ENCODE data around the gene GPC5.
"Not testable (repeated sequence)": the region's sequence is repeated elsewhere in the genome, so short reads cannot be mapped to it uniquely, and the experiment has no call there.

GPC5 gene

DNA sequence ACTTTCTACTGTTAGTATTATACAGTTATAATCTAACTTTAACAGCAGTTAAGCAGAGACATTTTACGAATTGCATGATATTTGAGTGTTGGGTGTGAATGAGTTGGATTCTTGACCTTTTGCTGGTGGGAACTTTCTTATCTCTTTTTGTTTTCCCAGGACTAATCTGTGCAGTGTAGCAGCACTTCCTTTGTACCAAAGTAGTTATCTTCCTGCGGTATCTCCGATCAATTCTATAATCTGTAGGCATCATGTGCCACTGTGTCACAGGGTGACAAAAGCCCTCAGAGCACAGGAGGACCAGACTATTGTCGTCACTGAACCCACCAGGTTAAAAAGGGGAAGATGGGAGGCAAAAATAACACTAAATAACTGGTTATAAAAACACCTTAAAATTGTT, 823.5 kb downstream of the GPC5 start:
- DNase-seq = no peak

DNA sequence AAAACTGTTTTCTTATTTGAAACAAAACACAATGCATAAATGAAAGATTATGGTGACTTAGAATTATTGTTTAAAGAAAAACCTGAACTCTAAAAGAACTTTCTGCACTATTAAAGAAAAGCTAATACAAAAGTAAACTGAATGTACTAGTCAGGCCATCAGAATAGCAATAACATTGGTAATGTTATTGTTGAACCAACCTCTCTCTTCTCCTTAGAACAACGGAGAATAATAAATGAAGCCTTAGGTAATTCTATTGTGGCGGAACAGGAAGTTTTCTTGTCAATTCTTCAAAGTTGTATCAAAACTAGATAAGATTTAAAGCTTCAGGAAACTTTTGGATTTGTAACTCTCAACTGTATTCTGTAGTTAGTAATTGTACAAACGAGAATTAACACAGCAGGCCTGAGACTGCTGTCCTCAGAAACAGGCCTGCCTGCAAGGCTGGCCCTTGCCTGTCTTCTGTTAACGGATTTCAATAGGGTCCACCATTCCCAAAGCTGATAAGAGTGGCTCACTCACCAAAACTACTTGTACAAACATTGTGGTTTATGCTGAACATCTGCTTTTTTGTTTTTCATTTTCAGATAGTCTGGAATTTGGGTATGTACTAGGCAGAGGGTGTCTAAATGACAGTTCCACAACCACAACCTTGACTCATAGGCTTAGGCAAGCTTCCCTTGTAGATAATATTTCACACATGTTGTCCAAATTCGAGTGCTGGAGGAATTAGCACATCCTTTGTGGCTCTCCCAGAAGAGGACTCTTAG, 825.8 kb downstream of the GPC5 start:
- no peak for DNase-seq

DNA sequence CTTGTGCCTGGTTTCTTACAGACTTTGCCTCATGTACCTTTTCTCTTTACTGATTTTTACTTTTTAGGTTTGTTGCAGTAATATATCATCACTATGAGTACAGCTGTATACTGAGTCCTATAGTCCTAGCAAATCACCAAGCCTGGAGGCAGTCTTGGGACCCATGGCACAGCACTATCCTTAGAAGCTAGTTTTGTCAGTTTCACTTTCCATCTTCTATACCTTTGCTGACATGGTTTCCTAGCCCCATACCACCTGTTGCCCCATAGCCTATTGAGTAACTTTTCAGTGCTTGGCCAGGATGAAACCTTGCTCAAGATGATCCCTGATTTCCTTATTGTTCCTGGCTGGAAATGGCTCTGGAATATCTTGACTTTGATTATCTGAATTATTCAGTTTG, 826.4 kb downstream of the GPC5 start:
- DNase-seq = no peak

DNA sequence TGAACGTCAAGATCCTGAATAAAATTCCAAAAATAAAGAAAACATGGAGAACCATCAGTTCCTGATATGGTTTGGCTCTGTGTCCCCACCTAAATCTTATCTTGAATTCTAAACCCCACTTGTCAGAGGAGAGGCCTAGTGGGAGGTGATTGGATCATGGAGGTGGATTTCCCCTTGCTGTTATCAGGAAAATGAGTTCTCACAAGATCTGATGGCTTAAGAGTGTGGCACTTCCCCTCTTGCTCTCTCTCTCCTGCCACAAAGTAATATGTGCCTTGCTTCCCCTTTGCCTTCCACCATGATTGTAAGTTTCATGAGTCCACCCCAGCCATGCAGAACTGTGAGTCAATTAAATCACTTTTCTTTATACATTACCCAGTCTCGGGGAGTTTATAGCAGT, 827.4 kb downstream of the GPC5 start:
- DNase-seq = no peak

DNA sequence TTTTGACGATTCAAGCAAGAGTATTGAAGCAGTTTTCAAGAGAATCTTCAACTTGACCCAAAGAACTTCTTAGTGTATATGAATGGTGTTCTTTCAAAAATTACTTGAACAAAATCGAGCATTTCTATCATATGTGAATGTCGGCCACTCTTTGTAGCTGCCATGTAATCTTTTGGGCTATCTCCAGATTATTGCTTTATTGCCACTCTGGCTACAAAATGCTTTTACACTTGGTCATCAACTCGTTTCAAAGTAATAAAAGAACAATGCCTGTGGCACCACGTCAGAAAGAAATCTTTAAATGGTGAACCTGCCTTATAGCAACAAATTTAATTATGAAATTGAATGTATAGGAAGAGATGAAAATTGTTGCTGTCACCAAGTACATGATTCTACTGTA, 834.5 kb downstream of the GPC5 start:
- no peak for DNase-seq

DNA sequence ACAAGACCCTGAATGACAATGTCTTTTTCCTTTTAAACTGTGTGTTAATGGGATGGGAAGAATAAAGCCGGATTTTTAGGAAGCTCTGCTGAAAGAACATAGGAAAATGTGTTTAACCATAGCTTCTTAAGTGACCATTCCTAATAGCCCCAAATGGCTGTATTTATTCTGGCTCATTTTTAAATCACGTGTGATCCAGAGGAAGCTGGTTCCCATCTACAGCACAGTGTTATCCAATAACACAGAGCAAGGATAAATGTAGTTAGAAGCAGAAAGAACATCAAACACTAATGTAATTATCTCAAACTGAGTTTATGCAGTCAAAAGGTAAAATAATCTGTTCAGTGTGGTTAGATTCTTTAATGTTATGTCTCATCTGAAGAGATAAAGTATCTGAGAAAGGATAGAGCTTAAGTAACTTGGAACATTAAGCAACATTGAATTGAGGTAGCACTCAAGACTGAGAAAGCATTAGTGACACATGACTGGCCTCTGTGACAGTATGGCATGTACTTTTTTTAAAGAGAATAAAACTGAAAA, 853.3 kb downstream of the GPC5 start:
- no peak for DNase-seq

DNA sequence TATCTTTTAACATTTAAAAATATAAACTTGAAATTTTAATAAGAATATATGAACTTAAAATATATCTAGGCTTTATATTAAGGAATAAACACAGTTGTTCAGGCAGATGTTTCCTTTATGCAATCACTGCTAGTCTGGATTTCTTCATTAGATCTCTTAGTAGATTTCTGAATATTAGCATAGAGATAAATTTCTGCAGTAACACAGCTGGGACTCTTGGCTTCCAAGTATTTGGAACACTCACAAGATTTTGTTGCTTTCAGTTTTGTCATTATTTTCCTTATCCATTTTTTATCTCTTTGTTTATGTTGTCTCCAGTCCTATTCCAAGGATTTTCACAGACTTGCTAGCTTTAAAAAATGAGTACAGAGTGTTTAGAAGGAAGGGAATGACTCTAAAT, 857.1 kb downstream of the GPC5 start:
- no peak for DNase-seq

DNA sequence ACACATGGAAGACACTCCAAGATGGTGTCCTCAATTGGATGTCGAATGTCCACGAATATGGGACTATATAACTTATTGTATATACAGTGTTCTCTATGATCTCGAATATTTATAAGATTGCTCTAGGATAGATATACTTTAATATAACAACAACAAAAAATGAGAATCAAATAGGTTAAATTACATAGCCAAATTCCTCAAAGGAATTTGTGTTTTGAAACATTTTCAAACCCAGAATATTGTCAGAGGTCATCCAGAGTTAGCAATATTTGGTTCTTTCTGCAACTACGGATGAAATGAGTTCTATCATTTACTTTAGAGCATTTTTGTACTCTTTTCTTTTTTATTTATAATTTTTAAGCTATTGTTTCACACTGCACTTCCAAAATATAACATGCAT, 857.8 kb downstream of the GPC5 start:
- DNase-seq = no peak

DNA sequence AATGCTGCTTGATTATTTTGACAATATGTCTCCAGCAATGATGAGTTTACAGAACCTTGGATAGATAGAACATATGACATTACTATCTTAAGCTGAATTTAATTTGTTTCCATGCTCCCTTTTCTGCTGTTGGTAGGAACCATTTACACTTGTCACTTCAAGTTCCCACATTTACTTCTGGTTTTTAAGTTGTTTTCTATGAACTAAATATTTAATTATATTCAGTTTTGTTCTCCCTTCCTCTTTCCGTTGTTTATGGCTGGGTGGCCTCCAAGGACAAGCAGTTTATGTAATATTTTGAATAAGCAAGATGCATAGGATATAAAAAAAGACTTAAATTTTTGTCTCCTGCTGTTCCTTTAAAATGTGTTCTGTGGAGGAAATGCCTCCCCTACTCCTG, 860.6 kb downstream of the GPC5 start:
- DNase-seq = no peak

DNA sequence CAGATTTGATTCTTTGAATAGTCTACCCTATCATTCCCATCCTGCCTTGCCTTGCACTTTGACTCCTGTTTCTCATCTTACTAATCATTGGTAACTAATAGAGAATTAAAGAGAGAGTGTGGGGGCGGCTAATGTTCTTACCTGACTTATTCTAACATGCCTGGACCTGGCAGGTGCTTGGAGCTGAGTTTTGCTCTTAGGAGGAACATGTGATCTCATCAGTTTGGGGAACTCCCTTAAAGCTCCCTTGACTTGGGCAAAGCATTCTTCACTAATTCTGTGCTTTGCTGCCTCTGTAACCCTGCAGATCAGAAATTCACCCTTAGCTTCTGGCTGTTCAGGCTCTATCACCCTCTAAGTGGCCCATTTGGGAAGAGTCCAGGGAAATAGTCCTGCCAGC, 861.1 kb downstream of the GPC5 start:
- no peak for DNase-seq

DNA sequence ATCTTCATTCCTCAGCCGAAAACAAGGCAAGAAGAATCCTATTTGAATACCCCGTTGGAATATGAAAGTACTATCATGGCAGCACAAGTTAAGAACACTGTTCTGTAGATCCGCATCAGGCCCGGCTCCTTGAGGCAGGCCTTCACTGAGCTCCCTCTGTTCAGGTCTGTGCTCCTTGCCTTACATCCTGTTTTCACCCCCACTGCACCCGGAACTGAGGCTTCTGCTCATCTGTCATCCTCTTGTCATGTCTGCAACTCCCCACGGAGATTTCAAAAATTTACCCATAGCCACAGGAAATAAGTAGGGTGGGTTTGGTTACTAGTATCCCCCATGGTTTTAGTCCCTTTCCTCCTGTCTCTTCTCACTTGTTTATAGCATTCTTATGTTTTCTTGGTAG, 861.9 kb downstream of the GPC5 start:
- DNase-seq = no peak

DNA sequence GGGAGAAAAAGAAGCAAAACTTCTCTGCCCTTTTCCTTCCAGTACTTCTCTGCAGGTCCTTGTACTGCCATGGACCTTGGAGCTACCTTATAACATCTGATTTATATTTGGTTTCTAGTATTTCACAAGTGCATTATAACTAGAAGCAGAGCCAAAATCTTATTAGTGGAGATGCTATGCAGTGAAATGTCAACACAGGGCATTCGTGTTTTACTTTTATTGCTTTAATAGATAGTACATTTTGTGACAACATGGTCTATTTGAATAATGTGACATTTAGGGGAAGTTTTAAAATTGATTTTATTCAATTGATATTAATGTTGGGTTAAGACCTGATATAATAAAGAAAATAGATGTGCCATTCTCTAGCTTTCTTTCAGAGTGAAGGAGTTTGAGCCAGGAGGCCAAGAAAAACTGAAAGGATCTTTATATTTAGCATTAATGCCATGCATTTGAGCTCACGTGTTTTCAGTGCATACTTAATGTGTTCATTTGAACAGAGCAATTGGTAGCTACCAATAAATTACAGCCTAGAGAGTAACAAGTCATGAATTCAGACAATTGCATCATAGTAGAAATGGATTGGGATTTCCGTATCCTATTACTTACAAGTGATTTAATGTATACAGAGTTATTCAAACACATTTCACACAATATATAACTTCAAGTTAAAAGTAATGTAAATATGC, 863.8 kb downstream of the GPC5 start:
- no peak for DNase-seq

DNA sequence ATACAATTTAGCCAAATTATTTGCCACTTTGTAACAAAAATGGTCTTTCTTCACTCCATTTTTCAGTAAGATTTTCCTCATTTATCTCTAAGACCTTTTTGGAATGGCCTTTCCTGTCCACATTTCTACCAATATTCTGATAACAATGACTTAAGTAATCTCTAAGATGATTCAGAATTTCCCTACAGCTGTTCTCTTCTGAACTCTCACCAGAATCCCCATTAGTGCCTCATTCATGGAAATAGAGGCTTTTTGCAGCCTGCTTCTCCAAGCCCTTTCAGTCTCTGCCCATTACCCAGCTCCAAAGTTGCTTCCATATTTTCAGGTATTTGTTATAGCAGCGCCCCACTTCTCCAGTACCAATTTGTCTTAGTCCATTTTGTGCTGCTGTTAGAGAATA, 867.0 kb downstream of the GPC5 start:
- DNase-seq = no peak

DNA sequence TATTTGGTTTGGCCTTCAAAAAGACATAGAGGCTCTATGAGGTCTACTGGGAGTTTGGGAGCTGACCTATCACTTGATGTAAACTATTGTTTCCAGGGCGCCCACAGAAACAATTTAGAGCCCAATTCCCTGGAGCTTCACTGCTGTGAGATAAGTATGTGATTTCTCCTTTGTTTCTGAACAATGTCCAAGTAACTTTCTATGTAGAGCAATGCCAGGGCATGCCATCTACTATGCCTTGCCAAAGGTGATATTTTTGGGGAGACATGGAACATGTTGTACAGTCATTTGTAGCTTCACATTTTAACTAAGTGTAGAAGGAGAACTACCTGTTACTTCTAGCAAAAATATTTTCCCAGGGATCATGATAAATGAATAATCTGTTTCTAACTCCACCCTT, 872.6 kb downstream of the GPC5 start:
- no peak for DNase-seq

DNA sequence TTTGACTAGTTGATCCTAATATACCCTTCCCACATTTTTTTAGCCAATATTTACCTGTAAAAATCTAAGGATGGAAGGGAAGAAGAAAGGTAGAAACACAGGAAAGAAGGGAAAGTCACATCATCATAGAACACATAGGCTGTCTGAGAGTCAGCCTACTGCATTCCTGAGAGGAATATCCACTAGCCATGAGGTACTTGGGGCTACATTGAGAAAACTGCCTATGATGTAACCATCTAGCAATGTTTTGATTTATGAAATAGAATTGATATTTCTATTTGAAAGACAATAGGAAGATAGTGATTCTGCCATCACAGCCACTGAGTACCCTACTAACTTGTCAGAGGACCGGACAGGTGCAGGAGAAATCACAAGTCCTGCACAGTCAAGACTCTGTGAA, 873.8 kb downstream of the GPC5 start:
- DNase-seq = no peak

DNA sequence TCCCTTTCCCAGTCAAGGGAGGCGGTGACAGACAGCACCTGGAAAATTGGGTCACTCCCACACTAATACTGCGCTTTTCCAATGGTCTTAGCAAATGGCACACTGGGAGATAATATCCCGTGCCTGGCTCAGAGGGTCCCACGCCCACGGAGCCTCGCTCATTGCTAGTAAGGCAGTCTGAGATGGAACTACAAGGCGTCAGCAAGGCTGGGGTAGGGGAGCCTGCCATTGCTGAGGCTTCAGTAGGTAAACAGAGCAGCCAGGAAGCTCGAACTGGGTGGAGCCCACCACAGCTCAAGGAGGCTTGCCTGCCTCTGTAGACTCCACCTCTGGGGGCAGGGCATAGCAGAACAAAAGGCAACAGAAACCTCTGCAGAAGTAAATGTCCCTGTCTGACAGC, 882.6 kb downstream of the GPC5 start:
- DNase-seq = not testable (repeated sequence)

DNA sequence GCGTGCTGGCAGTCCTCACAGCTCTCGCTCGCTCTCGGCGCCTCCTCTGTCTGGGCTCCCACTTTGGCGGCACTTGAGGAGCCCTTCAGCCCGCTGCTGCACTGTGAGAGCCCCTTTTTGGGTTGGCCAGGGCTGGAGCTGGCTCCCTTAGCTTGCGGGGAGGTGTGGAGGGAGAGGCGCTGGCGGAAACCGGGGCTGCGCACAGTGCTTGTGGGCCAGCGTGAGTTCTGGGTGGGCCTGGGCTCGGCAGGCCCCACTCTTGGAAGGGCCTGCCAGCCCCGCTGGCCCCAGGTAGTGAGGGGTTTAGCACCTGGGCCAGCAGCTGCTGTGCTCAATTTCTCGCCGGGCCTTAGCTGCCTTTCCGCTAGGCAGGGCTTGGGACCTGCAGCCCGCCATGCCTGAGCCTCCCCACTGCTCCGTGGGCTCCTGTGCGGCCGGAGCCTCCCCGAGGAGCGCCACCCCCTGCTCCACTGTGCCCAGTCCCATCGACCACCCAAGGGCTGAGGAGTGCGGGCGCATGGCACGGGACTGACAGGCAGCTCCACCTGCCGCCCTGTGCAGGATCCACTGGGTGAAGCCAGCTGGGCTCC, 892.4 kb downstream of the GPC5 start:
- not testable (repeated sequence) for DNase-seq

DNA sequence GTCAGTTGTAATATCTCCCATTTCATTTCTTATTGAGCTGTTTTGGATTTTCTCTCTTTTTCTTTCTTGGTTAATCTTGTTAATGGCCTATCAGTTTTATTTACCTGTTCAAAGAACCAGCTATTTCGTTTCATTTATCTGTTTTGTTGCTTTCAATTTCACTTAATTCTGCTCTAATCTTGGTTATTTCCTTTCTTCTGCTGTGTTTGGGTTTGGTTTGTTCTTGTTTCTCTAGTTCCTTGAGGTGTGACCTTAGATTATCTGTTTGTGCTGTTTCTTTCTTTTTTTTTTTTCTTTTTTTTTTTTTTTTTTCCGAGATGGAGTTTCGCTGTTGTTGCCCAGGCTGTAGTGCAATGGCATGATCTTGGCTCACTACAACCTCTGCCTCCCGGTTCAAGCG, 896.1 kb downstream of the GPC5 start:
- DNase-seq = not testable (repeated sequence)

DNA sequence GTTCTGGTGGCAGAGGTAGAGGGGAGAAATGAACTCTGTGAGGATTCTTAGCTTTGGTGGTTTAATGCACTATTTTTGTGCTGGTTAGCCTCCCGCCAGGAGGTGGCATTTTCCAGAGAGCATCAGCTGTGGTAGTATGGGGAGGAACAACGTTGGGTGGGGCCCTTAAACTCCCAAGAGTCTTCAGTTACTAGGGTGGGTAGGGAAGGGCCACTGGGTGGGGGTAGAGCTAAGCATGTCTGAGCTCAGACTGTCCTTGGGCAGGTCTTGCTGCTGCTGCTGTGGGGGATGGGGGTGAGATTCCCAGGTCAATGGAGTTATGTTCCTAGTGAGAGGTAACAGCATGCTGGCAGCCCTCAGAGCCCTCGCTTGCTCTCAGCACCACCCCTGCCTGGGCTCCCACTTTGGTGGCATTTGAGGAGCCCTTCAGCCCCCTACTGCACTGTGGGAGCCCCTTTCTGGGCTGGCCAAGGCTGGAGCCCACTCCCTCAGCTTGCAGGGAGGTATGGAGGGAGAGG, 897.8 kb downstream of the GPC5 start:
- DNase-seq = not testable (repeated sequence)

DNA sequence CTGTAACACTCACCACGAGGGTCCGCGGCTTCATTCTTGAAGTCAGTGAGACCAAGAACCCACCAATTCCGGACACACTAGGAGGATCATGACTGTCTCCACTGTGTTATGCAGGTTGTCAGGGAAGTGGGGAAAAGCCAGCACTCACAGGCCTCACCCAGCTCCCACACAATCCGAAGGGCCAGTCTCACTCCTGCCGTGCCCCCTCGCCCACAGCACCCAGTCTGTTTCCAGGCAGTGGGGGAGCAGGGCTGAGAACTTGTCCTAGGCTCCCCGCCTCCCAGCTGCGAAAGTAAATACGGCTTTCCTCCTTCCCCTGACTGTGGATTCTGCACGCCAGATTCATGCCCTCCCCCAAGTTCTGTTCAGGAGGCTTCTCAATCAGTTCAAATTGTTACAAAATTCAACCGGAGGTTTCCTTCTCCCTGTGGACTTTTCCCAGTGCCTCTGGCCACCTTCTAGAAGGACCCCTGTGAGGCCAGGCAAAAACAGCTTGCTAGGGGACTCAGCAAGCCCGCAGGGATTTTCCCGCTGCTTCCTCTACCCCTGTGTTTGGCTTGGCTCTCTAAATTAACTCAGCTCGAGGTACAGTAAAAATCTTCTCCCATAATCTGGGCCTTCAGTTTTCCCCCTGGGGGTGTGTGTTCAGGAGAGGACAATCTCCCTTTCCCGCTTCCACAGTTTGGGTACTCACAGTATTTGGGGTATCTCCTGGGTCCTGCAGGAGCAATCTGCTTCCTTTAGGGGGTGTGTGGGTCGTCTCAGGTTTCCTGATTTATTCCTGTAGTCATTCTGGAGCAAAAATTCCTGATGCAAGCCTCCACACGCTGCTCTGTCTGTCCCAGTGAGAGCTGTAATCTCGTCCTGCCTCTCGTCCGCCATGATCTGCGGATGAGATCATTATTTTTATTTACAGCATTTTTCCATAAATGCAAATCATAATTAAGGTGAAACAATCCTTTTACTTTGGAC, 899.8 kb downstream of the GPC5 start:
- DNase-seq = no peak

DNA sequence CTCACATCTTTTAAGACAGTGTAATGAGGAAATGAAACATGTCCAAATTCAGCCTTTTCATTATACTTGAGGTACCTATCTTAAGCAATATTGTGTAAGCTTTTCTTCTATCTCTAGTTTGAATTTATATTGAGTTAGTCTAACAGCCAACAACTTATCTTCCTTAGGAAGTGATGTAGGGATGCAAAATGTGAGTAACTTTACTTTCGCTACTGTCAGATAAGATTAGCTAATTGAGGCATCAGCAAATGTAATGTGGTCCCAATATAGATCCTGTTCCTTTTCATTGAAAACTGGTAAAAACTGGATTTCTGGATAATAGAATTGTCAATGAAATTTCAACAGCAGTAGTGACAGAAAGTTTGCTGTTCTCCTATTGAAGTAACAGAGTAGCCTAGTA, 902.2 kb downstream of the GPC5 start:
- DNase-seq = no peak

DNA sequence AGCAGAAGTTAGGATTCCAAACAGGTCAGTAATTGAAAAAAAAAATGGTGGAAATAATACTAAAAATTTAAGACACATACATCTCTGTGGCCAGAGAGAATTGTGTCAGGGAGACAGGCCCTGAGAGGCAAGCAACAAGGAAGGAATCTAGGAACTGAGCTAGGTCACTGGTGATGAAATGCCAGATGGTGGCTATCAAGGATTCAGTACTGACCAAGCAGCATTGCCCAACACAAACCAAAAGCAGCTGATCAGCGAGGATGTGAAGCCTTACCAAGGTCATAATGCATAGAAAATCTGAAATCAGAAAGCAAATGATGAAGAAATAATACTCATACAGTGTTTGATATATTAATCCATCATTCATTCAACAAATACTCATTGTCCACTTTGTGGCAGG, 905.0 kb downstream of the GPC5 start:
- DNase-seq = no peak

DNA sequence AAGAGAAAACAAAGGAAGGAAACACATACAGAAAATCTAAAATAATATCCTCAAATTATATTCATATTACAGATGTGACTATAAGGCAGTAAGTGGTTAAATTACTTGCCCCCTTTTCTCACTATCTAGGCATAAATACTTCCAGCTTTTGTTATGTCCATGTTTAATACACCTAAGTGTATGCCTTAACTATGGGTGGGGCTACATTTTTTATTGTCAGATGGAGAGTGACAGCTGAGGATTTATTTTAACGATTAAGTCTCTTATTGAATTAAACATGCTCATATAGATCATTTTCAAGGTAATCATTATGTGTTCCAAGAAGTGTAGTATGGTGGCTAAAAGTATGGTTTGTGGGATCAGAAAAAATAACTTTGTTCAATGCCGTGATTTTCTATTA, 909.3 kb downstream of the GPC5 start:
- no peak for DNase-seq
